GM12865 (cell line): ENCODE data around the gene MATK.
"Not testable (repeated sequence)": the region's sequence is repeated elsewhere in the genome, so short reads cannot be mapped to it uniquely, and the experiment has no call there.

Source experiments
- DNase-seq: peaks from one replicate; pipeline ENCODE4 v3.0.0; 2010; ENCODE audit warnings: low read depth
- H3K4me3 ChIP-seq: 2 replicates; pipeline ENCODE4 v1.5.1; 2011; ENCODE audit warnings: mild to moderate bottlenecking, low read depth, low read length, control low read depth
- CTCF ChIP-seq: IDR thresholded peaks from 2 replicates; pipeline ENCODE4 v1.5.1; 2011; ENCODE audit warnings: low read length, control low read depth, low read depth, inconsistent platforms; ENCODE audit not compliant: insufficient read depth; ENCODE audit errors: missing control alignments

The MATK gene

GRCh38 chr19:3765121-3765520, 21.1 kb downstream of the MATK start:
- no peak overlapping the region for H3K4me3 ChIP-seq
- no peak for TF ChIP-seq CTCF
- no peak for DNase-seq

GRCh38 chr19:3762501-3763459, 23.4 kb downstream of the MATK start, which contains the start of gene MRPL54:
Gene MRPL54, plus strand, starts transcription at chr19:3762682. Its CDS starts 19 bp downstream, at chr19:3762701.
- TF ChIP-seq CTCF, result no peak
- peak; percentile 99 for DNase-seq
- H3K4me3 ChIP-seq, result peak within 1 kb of the TSS; percentile 96

GRCh38 chr19:3762130-3762473, 24.1 kb downstream of the MATK start:
- TF ChIP-seq CTCF, result no peak
- peak overlapping the region; percentile 96 for H3K4me3 ChIP-seq
- DNase-seq, result no peak

GRCh38 chr19:3761382-3762129, 24.6 kb downstream of the MATK start, which contains the start of gene APBA3:
Gene APBA3, minus strand, starts transcription at chr19:3761692. Its CDS starts 1,428 bp downstream, at chr19:3760264.
- peak; percentile 73 for TF ChIP-seq CTCF
- DNase-seq, result peak; percentile 96
- peak within 1 kb of the TSS; percentile 96 for H3K4me3 ChIP-seq

GRCh38 chr19:3760871-3761361, 25.3 kb downstream of the MATK start:
- DNase-seq, result peak; percentile 26
- H3K4me3 ChIP-seq, result peak overlapping the region; percentile 67
- TF ChIP-seq CTCF, result no peak

GRCh38 chr19:3759482-3760254, 26.5 kb downstream of the MATK start:
- no peak for TF ChIP-seq CTCF
- no peak overlapping the region for H3K4me3 ChIP-seq
- DNase-seq, result no peak

GRCh38 chr19:3758297-3758696, 27.9 kb downstream of the MATK start:
- H3K4me3 ChIP-seq, DNase-seq: not testable (repeated sequence)

- DNase-seq, H3K4me3 ChIP-seq: not testable (repeated sequence)
Measured at GRCh38 chr19:3757705-3758104, 28.5 kb downstream of the MATK start.
